A549 (cell line): ENCODE data around the gene PSMB4.

ENCODE experiments used
- BHLHE40 ChIP-seq: IDR thresholded peaks from 2 replicates; pipeline ENCODE4 v1.6.1; 2012; ENCODE audit warnings: low read depth, low read length, inconsistent platforms
- CBX8 ChIP-seq: fragments of 200-600 bp; sonication (generic); IDR thresholded peaks from 2 replicates; pipeline ENCODE4 v1.6.1; 2016
- KDM5A ChIP-seq: fragments of 200-600 bp; sonication (generic); IDR thresholded peaks from 2 replicates; pipeline ENCODE4 v1.6.1; 2016; ENCODE audit warnings: antibody characterized with exemption, mild to moderate bottlenecking
- POLR2A ChIP-seq: IDR thresholded peaks from 2 replicates; pipeline ENCODE4 v1.6.1; 2012; ENCODE audit warnings: mild to moderate bottlenecking, low read length
- RFX5 ChIP-seq: fragments of 450-650 bp; IDR thresholded peaks from 2 replicates; pipeline ENCODE4 v1.7.1; 2014; ENCODE audit warnings: antibody characterized with exemption, mild to moderate bottlenecking, moderate library complexity
- SMC3 ChIP-seq: fragments of >200 bp; sonication (Bioruptor Twin); formaldehyde crosslinking; IDR thresholded peaks from 3 replicates; pipeline ENCODE4 v1.6.1; 2018; ENCODE audit warnings: inconsistent platforms
- TF ChIP-seq, protein P1 (sequence below): fragments of >200 bp; sonication (Bioruptor Twin); formaldehyde crosslinking; IDR thresholded peaks from 3 replicates; pipeline ENCODE4 v1.5.1; 2016
- TF ChIP-seq, protein P2 (sequence below): IDR thresholded peaks from 2 replicates; pipeline ENCODE4 v1.6.1; 2012

- TF ChIP-seq POLR2A (no peak), KDM5A (no peak), RFX5 (no peak), BHLHE40 (no peak), SMC3 (no peak), CBX8 (no peak)
- TF ChIP-seq, protein P1, sequence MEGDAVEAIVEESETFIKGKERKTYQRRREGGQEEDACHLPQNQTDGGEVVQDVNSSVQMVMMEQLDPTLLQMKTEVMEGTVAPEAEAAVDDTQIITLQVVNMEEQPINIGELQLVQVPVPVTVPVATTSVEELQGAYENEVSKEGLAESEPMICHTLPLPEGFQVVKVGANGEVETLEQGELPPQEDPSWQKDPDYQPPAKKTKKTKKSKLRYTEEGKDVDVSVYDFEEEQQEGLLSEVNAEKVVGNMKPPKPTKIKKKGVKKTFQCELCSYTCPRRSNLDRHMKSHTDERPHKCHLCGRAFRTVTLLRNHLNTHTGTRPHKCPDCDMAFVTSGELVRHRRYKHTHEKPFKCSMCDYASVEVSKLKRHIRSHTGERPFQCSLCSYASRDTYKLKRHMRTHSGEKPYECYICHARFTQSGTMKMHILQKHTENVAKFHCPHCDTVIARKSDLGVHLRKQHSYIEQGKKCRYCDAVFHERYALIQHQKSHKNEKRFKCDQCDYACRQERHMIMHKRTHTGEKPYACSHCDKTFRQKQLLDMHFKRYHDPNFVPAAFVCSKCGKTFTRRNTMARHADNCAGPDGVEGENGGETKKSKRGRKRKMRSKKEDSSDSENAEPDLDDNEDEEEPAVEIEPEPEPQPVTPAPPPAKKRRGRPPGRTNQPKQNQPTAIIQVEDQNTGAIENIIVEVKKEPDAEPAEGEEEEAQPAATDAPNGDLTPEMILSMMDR: no peak
- TF ChIP-seq, protein P2, sequence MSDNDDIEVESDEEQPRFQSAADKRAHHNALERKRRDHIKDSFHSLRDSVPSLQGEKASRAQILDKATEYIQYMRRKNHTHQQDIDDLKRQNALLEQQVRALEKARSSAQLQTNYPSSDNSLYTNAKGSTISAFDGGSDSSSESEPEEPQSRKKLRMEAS: no peak
Measured at GRCh38 chr1:151369302-151369610, 30.1 kb upstream of the PSMB4 start.
